Measurements from ENCODE around the gene HDAC5. TPM values are rescaled to one million over a fixed set of nuclear protein-coding genes. Genes with fewer than 3 reads are reported as not detected.

The HDAC5 gene
- total RNA-seq = 32.5 and 37.7 TPM in 2 replicates

DNA sequence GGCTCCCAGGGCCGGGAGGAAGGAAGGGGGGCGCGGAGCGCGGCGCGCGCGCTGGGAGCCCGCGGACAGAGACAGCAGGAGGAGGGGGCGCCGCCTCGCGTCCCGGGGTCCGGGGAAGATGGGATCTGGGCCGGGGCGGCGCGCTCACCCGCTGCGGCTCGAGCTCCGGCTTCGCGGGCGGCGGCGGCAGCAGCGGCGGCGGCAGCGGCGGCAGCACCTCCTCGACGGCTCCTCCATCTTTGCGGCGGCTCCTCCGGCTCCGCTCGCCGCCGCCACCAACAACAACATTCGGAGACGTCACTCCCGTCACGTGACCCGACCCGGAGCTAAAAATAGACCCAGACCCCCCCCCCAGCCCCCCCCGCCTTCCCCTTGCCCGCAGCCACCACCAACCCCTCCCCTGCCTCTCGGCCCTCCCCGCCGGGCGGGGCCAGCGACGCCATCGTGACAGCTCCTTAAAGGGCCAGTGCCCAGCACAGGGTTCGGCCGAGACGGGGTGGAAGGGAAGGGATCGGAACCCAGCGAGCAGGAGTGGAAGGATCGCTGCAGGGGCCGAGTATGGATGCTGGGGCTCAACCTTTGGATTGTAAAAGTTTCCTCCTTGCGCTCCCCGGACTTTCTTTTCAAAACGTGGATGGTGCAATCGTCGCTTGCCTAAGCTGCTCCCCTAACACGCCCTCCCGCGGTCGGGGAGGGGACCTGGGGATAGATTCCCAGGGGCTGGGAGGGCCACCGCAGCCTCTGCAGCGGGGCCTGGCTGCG is at the start of gene HDAC5:
Gene HDAC5 (minus strand): TSS at position 286 of the 762 bp plus-strand sequence. CDS start 6,126 bp downstream, outside the sequence.
- Histone ChIP-seq H3K27me3 (ENCODE audit: control insufficient read depth, insufficient read depth, low read length) (peaks cover 10% of the 10 kb centered on the region), H3K36me3 (ENCODE audit: control insufficient read depth, insufficient read depth, low read length) (no peaks in the 10 kb centered on the region), H3K4me3 (ENCODE audit: low read depth, low read length) (peak within 1 kb of the TSS; percentile 56)
- TF ChIP-seq, protein P1, sequence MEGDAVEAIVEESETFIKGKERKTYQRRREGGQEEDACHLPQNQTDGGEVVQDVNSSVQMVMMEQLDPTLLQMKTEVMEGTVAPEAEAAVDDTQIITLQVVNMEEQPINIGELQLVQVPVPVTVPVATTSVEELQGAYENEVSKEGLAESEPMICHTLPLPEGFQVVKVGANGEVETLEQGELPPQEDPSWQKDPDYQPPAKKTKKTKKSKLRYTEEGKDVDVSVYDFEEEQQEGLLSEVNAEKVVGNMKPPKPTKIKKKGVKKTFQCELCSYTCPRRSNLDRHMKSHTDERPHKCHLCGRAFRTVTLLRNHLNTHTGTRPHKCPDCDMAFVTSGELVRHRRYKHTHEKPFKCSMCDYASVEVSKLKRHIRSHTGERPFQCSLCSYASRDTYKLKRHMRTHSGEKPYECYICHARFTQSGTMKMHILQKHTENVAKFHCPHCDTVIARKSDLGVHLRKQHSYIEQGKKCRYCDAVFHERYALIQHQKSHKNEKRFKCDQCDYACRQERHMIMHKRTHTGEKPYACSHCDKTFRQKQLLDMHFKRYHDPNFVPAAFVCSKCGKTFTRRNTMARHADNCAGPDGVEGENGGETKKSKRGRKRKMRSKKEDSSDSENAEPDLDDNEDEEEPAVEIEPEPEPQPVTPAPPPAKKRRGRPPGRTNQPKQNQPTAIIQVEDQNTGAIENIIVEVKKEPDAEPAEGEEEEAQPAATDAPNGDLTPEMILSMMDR (IDR thresholded peaks at IDR 0.05; ENCODE audit: insufficient read depth, low read length, poor library complexity, severe bottlenecking) = peak; percentile 68
- DNase-seq (ENCODE audit: low read depth) = peak; percentile 56

DNA sequence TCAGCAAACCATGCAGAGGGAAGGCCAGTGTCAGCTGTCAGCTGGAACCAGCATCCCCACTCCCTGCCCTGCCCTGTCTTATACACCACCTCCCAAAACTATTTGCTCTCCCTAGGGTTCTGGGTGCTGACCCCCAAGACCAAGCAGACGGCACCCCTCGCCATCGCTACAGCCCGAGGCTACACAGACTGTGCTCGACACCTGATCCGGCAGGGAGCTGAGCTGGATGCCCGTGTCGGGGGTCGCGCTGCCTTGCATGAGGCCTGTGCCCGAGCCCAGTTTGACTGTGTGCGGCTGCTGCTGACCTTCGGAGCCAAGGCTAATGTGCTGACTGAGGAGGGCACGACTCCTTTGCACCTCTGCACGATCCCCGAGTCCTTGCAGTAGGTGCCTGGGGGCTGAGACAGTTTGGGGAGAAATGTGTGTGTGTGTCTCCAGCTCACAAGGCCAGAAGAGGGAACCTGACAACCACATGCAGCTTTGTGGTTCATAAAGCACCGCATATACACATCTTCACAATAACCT is 48.6 kb upstream of the HDAC5 start:
- no peak for DNase-seq (ENCODE audit: low read depth)

DNA sequence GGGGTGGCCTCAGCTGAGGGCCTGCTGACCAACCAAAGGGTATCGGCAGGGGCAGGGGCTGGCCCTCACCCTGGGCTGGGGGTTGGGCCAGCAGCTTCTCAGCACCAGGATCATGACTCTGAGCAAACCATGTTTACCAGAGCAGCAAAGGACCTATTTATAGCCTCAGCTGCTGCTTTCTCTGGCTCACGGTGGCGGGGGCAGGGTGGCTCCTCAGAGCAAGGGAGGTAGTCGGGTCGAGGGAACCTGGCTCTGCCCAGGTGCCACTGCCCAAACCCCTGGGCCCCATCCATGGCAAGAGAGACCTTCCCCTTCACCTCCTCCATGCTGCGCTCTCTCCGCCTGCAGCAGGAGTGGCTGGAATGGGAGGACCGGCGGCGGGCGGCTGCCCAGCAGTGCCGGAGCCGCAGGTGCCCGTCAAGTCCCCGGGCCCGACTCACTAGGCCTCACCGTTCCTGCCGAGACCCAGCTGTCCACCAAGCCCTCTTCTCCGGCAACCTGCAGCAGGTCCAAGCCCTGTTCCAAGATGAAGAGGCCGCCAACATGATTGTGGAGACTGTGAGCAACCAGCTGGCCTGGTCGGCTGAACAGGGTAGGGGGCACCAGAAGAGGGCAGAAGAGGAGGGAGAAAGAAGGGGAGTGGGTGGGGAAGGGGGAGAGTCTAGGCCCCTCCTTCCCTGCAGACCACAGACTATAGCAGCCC is 47.2 kb upstream of the HDAC5 start, which contains the start of gene ASB16:
Gene ASB16 (plus strand): TSS at position 206 of the 703 bp plus-strand sequence. CDS start 86 bp downstream, at position 292.
- no peaks in the 10 kb centered on the region for H3K36me3 ChIP-seq (ENCODE audit: control insufficient read depth, insufficient read depth, low read length)
- TF ChIP-seq, protein P1 (IDR thresholded peaks at IDR 0.05; ENCODE audit: insufficient read depth, low read length, poor library complexity, severe bottlenecking) = no peak
- H3K27me3 ChIP-seq (ENCODE audit: control insufficient read depth, insufficient read depth, low read length) = peaks cover 18% of the 10 kb centered on the region
- no peak within 1 kb of the TSS for H3K4me3 ChIP-seq (ENCODE audit: low read depth, low read length)
- DNase-seq (ENCODE audit: low read depth) = no peak

More for the DNA sequence above, 48.6 kb upstream of the HDAC5 start:
- TF ChIP-seq, protein P1 (IDR thresholded peaks at IDR 0.05; ENCODE audit: insufficient read depth, low read length, poor library complexity, severe bottlenecking) = no peak
- H3K36me3 ChIP-seq (ENCODE audit: control insufficient read depth, insufficient read depth, low read length) = no peaks in the 10 kb centered on the region
- no peak overlapping the region for H3K4me3 ChIP-seq (ENCODE audit: low read depth, low read length)
- peaks cover 18% of the 10 kb centered on the region for H3K27me3 ChIP-seq (ENCODE audit: control insufficient read depth, insufficient read depth, low read length)

DNA sequence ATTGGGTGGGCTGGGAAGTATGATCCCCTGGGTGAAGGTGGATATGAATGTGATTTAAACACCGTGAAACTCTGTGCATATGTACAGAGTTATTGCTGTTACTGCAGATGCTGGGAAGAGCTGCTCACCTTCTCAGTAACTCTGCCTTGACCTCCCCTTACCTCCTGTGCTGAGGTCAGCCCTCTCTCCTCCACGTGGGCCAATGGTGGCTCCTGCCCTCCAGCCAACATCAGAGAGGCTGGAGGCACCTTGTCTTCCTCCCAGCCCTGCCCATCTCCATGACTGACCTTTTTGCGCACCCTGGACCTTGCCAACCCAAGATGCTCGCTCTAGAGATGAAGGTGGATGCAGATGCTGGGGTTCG is 46.7 kb upstream of the HDAC5 start:
- no peak for DNase-seq (ENCODE audit: low read depth)
- H3K4me3 ChIP-seq (ENCODE audit: low read depth, low read length) = no peak overlapping the region
- TF ChIP-seq, protein P1 (IDR thresholded peaks at IDR 0.05; ENCODE audit: insufficient read depth, low read length, poor library complexity, severe bottlenecking) = no peak
- H3K36me3 ChIP-seq (ENCODE audit: control insufficient read depth, insufficient read depth, low read length) = no peaks in the 10 kb centered on the region
- H3K27me3 ChIP-seq (ENCODE audit: control insufficient read depth, insufficient read depth, low read length) = peaks cover 18% of the 10 kb centered on the region

DNA sequence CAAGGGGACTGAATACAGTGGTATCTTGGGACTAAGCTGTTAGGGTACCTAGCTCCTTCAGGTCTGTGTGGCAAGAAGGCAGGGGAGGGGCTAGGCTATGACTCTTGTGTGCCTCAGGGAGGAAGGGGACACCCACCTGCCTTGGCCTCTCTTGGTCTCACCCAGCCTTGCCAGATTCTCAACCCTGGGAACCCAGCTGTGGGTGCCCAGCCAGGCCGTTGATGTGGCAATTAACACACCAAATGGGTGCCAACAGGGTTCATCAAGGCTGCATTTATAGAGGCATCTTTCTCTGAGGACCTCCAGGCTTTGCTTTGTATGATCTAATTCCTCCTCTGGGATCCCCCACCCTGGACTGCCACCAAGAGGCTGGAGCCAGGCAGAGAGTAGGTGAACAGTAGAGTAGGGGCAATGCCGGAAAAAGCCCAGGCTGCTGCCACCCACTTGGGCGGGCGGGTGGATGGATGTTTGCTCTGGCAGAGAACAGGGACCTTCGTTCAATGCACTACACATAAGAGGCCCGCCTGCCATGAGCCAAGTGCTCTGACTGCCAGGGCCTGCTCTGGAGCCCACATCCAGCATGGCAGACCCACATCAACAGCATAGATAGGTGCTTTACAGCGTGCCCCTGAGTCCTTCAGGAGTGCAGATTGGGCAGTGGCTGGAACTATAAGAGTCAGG is 43.9 kb upstream of the HDAC5 start:
- Histone ChIP-seq H3K4me3 (ENCODE audit: low read depth, low read length) (no peak overlapping the region), H3K27me3 (ENCODE audit: control insufficient read depth, insufficient read depth, low read length) (peaks cover 18% of the 10 kb centered on the region), H3K36me3 (ENCODE audit: control insufficient read depth, insufficient read depth, low read length) (no peaks in the 10 kb centered on the region)
- no peak for DNase-seq (ENCODE audit: low read depth)
- TF ChIP-seq, protein P1 (IDR thresholded peaks at IDR 0.05; ENCODE audit: insufficient read depth, low read length, poor library complexity, severe bottlenecking) = no peak
